Large intestine (tissue), 3 donors: ENCODE measurements around the gene POLR1B. TPM values are rescaled to one million over a fixed set of nuclear protein-coding genes. Genes with fewer than 3 reads are reported as not detected.
A peak's percentile ranks its signal among the peaks of the same experiment; 100 is the strongest.
"Not testable (repeated sequence)": the region's sequence is repeated elsewhere in the genome, so short reads cannot be mapped to it uniquely, and the experiment has no call there.

Source experiments
- DNase-seq, 2 donors: peaks; one replicate each; pipeline versions ENCODE4 v3.0.0 to v3.0.0-alpha.2; 2013
- H3K27ac ChIP-seq: one replicate; pipeline ENCODE4 v1.5.1; 2013; ENCODE audit warnings: low read length
- H3K27me3 ChIP-seq: 2 replicates; pipeline ENCODE4 v1.6.1; 2013; ENCODE audit warnings: low read length; ENCODE audit not compliant: control insufficient read depth, insufficient read depth
- H3K36me3 ChIP-seq: 2 replicates; pipeline ENCODE4 v1.6.1; 2013; ENCODE audit warnings: low read length; ENCODE audit not compliant: control insufficient read depth, insufficient read depth
- H3K4me1 ChIP-seq: one replicate; pipeline ENCODE4 v1.6.1; 2013; ENCODE audit warnings: low read length; ENCODE audit not compliant: control insufficient read depth, insufficient read depth
- H3K4me3 ChIP-seq: one replicate; pipeline ENCODE4 v1.5.1; 2013; ENCODE audit warnings: low read length
- H3K9me3 ChIP-seq: one replicate; pipeline ENCODE4 v1.6.1; 2013; ENCODE audit warnings: mild to moderate bottlenecking, low read depth, low read length, moderate library complexity; ENCODE audit not compliant: control insufficient read depth
- WGBS: methylation state at CpG from one replicate; pipeline ENCODE4 v1.1.5; 2013; ENCODE audit warnings: low lambda C conversion rate; ENCODE audit not compliant: insufficient coverage; 5-methylcytosine and 5-hydroxymethylcytosine counted together
- polyA plus RNA-seq: library from polyadenylated mRNA; unstranded; fragments of 120-200 nt; gene quantifications from one replicate; pipeline ENCODE4 v1.2.1, GENCODE V29; 2013

POLR1B gene
- polyA plus RNA-seq, 1 donor: 23.7 TPM

- no peaks in the 10 kb centered on the region for H3K27me3 ChIP-seq
- H3K27ac ChIP-seq: no peak overlapping the region
- no peak for DNase-seq
- no peaks in the 10 kb centered on the region for H3K4me1 ChIP-seq
- H3K9me3 ChIP-seq: no peaks in the 10 kb centered on the region
- 83% methylated on average over 2 of the region's 10 CpGs for WGBS
- no peak overlapping the region for H3K4me3 ChIP-seq
- H3K36me3 ChIP-seq: no peaks in the 10 kb centered on the region
Observed at GRCh38 chr2:112597537-112598322, 55.5 kb downstream of the POLR1B start.

- no peak for DNase-seq
- no CpG with 5 or more reads among the region's 3 CpGs for WGBS
- Histone ChIP-seq H3K4me1 (no peaks in the 10 kb centered on the region), H3K27me3 (no peaks in the 10 kb centered on the region), H3K4me3 (no peak overlapping the region), H3K36me3 (no peaks in the 10 kb centered on the region), H3K27ac (no peak overlapping the region), H3K9me3 (no peaks in the 10 kb centered on the region)
Observed at GRCh38 chr2:112600634-112601033, 58.4 kb downstream of the POLR1B start.

GRCh38 chr2:112601754-112602153 is 59.5 kb downstream of the POLR1B start:
- Histone ChIP-seq H3K27me3 (no peaks in the 10 kb centered on the region), H3K36me3 (no peaks in the 10 kb centered on the region), H3K9me3 (no peaks in the 10 kb centered on the region), H3K4me3 (no peak overlapping the region), H3K27ac (no peak overlapping the region), H3K4me1 (no peaks in the 10 kb centered on the region)
- no CpG with 5 or more reads among the region's 3 CpGs for WGBS
- no peak for DNase-seq

GRCh38 chr2:112602917-112603316 is 60.7 kb downstream of the POLR1B start:
- H3K4me1 ChIP-seq: no peaks in the 10 kb centered on the region
- no peak for DNase-seq
- WGBS: no CpG with 5 or more reads among the region's 3 CpGs
- H3K27me3 ChIP-seq: no peaks in the 10 kb centered on the region
- no peak overlapping the region for H3K27ac ChIP-seq
- no peaks in the 10 kb centered on the region for H3K36me3 ChIP-seq
- H3K4me3 ChIP-seq: no peak overlapping the region
- H3K9me3 ChIP-seq: no peaks in the 10 kb centered on the region

GRCh38 chr2:112603731-112604130 is 61.5 kb downstream of the POLR1B start:
- DNase-seq: no peak
- no peaks in the 10 kb centered on the region for H3K27me3 ChIP-seq
- H3K27ac ChIP-seq: no peak overlapping the region
- no peaks in the 10 kb centered on the region for H3K4me1 ChIP-seq
- no CpG with 5 or more reads among the region's 2 CpGs for WGBS
- no peaks in the 10 kb centered on the region for H3K36me3 ChIP-seq
- no peaks in the 10 kb centered on the region for H3K9me3 ChIP-seq
- no peak overlapping the region for H3K4me3 ChIP-seq

GRCh38 chr2:112604952-112605351 is 62.7 kb downstream of the POLR1B start:
- H3K4me3 ChIP-seq: no peak overlapping the region
- DNase-seq: no peak
- H3K9me3 ChIP-seq: no peaks in the 10 kb centered on the region
- H3K27me3 ChIP-seq: no peaks in the 10 kb centered on the region
- no peak overlapping the region for H3K27ac ChIP-seq
- no peaks in the 10 kb centered on the region for H3K36me3 ChIP-seq
- WGBS: no CpG with 5 or more reads among the region's 4 CpGs
- no peaks in the 10 kb centered on the region for H3K4me1 ChIP-seq

GRCh38 chr2:112605926-112606325 is 63.7 kb downstream of the POLR1B start:
- DNase-seq: no peak
- Histone ChIP-seq H3K27ac (no peak overlapping the region), H3K36me3 (no peaks in the 10 kb centered on the region), H3K4me1 (no peaks in the 10 kb centered on the region), H3K27me3 (no peaks in the 10 kb centered on the region), H3K9me3 (no peaks in the 10 kb centered on the region), H3K4me3 (no peak overlapping the region)
- WGBS: no CpG with 5 or more reads among the region's 5 CpGs

GRCh38 chr2:112606547-112606946 is 64.3 kb downstream of the POLR1B start:
- H3K27ac ChIP-seq: no peak overlapping the region
- H3K27me3 ChIP-seq: no peaks in the 10 kb centered on the region
- H3K36me3 ChIP-seq: no peaks in the 10 kb centered on the region
- H3K4me1 ChIP-seq: no peaks in the 10 kb centered on the region
- H3K4me3 ChIP-seq: no peak overlapping the region
- WGBS: no CpG with 5 or more reads among the region's 4 CpGs
- no peaks in the 10 kb centered on the region for H3K9me3 ChIP-seq
- peak in 1 of 2 donors; percentile 39 for DNase-seq

- H3K4me1 ChIP-seq: no peaks in the 10 kb centered on the region
- 100% methylated on average over 1 of the region's 8 CpGs for WGBS
- H3K27ac ChIP-seq: no peak overlapping the region
- no peak for DNase-seq
- H3K27me3 ChIP-seq: no peaks in the 10 kb centered on the region
- H3K9me3 ChIP-seq: no peaks in the 10 kb centered on the region
- H3K4me3 ChIP-seq: no peak overlapping the region
- no peaks in the 10 kb centered on the region for H3K36me3 ChIP-seq
Observed at GRCh38 chr2:112607680-112608438, 65.6 kb downstream of the POLR1B start.

GRCh38 chr2:112609320-112609719 is 67.1 kb downstream of the POLR1B start:
- DNase-seq, H3K36me3 ChIP-seq, H3K27me3 ChIP-seq, H3K27ac ChIP-seq, H3K4me1 ChIP-seq, H3K9me3 ChIP-seq, H3K4me3 ChIP-seq: not testable (repeated sequence)
- no CpG with 5 or more reads among the region's 4 CpGs for WGBS
